H1 (cell line): ENCODE measurements around the gene LRRC40. TPM values are rescaled to one million over a fixed set of nuclear protein-coding genes. Genes with fewer than 3 reads are reported as not detected.

ENCODE experiments used
- CTCF ChIA-PET: fragments of 300-600 bp; sonication (Branson Sonifier 250); formaldehyde crosslinking; loops from one replicate; lab custom pipeline; 2021; ENCODE audit not compliant: partially characterized antibody; lab: Charles Lee
- POLR2A ChIA-PET: fragments of 300-600 bp; sonication (Branson Sonifier 250); formaldehyde crosslinking; loops from one replicate; lab custom pipeline; 2021; ENCODE audit warnings: inconsistent platforms; ENCODE audit not compliant: partially characterized antibody; lab: Charles Lee
- DNase-seq, 2 experiments: peaks; one replicate each; pipeline versions ENCODE4 v3.0.0 to v3.0.0-alpha.2; 2010 to 2022; ENCODE audit warnings: low spot score in 2 of 2, low read depth in 1 of 2, mixed read lengths in 1 of 2
- FAIRE-seq: peaks from 2 replicates; lab custom pipeline; 2011; peaks lifted over from hg19 to GRCh38; lab: Jason Lieb, UNC
- H2AFZ ChIP-seq: 2 replicates; pipeline ENCODE4 v1.8.1; 2012; ENCODE audit warnings: low read length, inconsistent platforms
- H2AK5ac ChIP-seq: 2 replicates; pipeline ENCODE4 v1.6.1; 2013; ENCODE audit warnings: low read depth, low read length
- H2BK120ac ChIP-seq: replicated peaks from 2 replicates; pipeline ENCODE3; 2013; ENCODE audit warnings: low read depth, low read length, inconsistent platforms
- H2BK12ac ChIP-seq: 2 replicates; pipeline ENCODE4 v1.6.1; 2013; ENCODE audit warnings: low read depth, low read length
- H2BK15ac ChIP-seq: 2 replicates; pipeline ENCODE4 v1.6.1; 2013; ENCODE audit warnings: low read length
- H2BK20ac ChIP-seq: 2 replicates; pipeline ENCODE4 v1.6.1; 2013; ENCODE audit warnings: low read length
- H2BK5ac ChIP-seq: 2 replicates; pipeline ENCODE4 v1.6.1; 2013; ENCODE audit warnings: low read depth, low read length
- H3K14ac ChIP-seq: 2 replicates; pipeline ENCODE4 v1.6.1; 2013; ENCODE audit warnings: inconsistent platforms; ENCODE audit not compliant: insufficient read length
- H3K18ac ChIP-seq: 2 replicates; pipeline ENCODE4 v1.6.1; 2013; ENCODE audit warnings: low read length; ENCODE audit errors: extremely low read depth
- H3K23ac ChIP-seq: 2 replicates; pipeline ENCODE4 v1.6.1; 2013; ENCODE audit warnings: inconsistent platforms; ENCODE audit not compliant: insufficient read length
- H3K23me2 ChIP-seq: 2 replicates; pipeline ENCODE4 v1.6.1; 2013; ENCODE audit warnings: low read depth, low read length
- H3K27ac ChIP-seq: 2 replicates; pipeline ENCODE4 v1.6.1; 2011; ENCODE audit warnings: low read depth, low read length, inconsistent platforms
- H3K27me3 ChIP-seq, 4 experiments: replicated peaks in 1 of 4; 1 replicate in 1 of 4; 2 replicates in 3 of 4; pipeline versions ENCODE4 v1.6.1 to v1.8.1; 2011 to 2013; ENCODE audit warnings: low read length in 3 of 4, mild to moderate bottlenecking in 3 of 4, inconsistent platforms in 2 of 4, mixed read lengths in 2 of 4, moderate library complexity in 1 of 4; ENCODE audit not compliant: control insufficient read depth in 3 of 4, insufficient read depth in 3 of 4; ENCODE audit errors: extremely low read depth in 1 of 4
- H3K36me3 ChIP-seq, 4 experiments: 2 replicates each; pipeline versions ENCODE4 v1.6.1 to v1.8.1; 2011 to 2013; ENCODE audit warnings: mild to moderate bottlenecking in 4 of 4, low read length in 3 of 4, moderate library complexity in 2 of 4, control low read depth in 1 of 4, inconsistent platforms in 1 of 4; ENCODE audit not compliant: insufficient read depth in 4 of 4, control insufficient read depth in 2 of 4
- H3K4ac ChIP-seq: replicated peaks from 2 replicates; pipeline ENCODE3; 2013; ENCODE audit warnings: low read length, low read depth, mixed read lengths, inconsistent platforms; ENCODE audit not compliant: insufficient read length
- H3K4me1 ChIP-seq, 4 experiments: replicated peaks in 1 of 4; 1 replicate in 1 of 4; 2 replicates in 3 of 4; pipeline versions ENCODE4 v1.6.1 to v1.8.1; 2011 to 2013; ENCODE audit warnings: low read length in 3 of 4, inconsistent platforms in 2 of 4, mixed read lengths in 1 of 4; ENCODE audit not compliant: insufficient read depth in 4 of 4, control insufficient read depth in 3 of 4
- H3K4me2 ChIP-seq, 2 experiments: 2 replicates each; pipeline versions ENCODE4 v1.6.1 to v1.8.1; 2011 to 2013; ENCODE audit warnings: low read depth in 2 of 2, low read length in 2 of 2, control low read depth in 1 of 2, inconsistent platforms in 1 of 2, mild to moderate bottlenecking in 1 of 2; ENCODE audit not compliant: insufficient read depth in 1 of 2
- H3K4me3 ChIP-seq, 4 experiments: fragments of 200-600, 300-600 bp in 1 of 4; sonication (generic), shearing (Covaris generic), sonication (Bioruptor Twin) in 1 of 4; 2 replicates each; pipeline versions ENCODE4 v1.5.1 to v1.8.1; 2011 to 2016; ENCODE audit warnings: low read length in 4 of 4, low read depth in 3 of 4, control low read depth in 2 of 4, inconsistent platforms in 2 of 4, mild to moderate bottlenecking in 2 of 4, mixed read lengths in 1 of 4, moderate library complexity in 1 of 4; ENCODE audit not compliant: insufficient read depth in 2 of 4; ENCODE audit errors: extremely low read depth in 1 of 4
- H3K56ac ChIP-seq: replicated peaks from 2 replicates; pipeline ENCODE3; 2013; ENCODE audit warnings: low read depth, mild to moderate bottlenecking, mixed read lengths, low read length, inconsistent platforms; ENCODE audit not compliant: insufficient read length
- H3K79me1 ChIP-seq: 2 replicates; pipeline ENCODE4 v1.6.1; 2013; ENCODE audit warnings: low read depth, low read length, control low read depth
- H3K79me2 ChIP-seq, 2 experiments: 2 replicates each; pipeline versions ENCODE4 v1.6.1 to v1.8.1; 2012 to 2013; ENCODE audit warnings: low read length in 2 of 2, mild to moderate bottlenecking in 2 of 2, inconsistent platforms in 1 of 2; ENCODE audit not compliant: insufficient read depth in 2 of 2, control insufficient read depth in 1 of 2
- H3K9ac ChIP-seq, 4 experiments: replicated peaks in 1 of 4; 1 replicate in 1 of 4; 2 replicates in 3 of 4; pipeline versions ENCODE4 v1.6.1 to v1.8.1; 2011 to 2013; ENCODE audit warnings: low read depth in 3 of 4, low read length in 3 of 4, control low read depth in 2 of 4, mild to moderate bottlenecking in 2 of 4, moderate library complexity in 2 of 4, inconsistent platforms in 1 of 4; ENCODE audit errors: extremely low read depth in 1 of 4
- H3K9me3 ChIP-seq, 2 experiments: 2 replicates each; pipeline versions ENCODE4 v1.6.1 to v1.8.1; 2012 to 2013; ENCODE audit warnings: mild to moderate bottlenecking in 2 of 2, moderate library complexity in 2 of 2, control low read depth in 1 of 2, inconsistent platforms in 1 of 2, low read depth in 1 of 2, low read length in 1 of 2, mixed read lengths in 1 of 2; ENCODE audit not compliant: insufficient read depth in 2 of 2
- H4K20me1 ChIP-seq, 2 experiments: replicated peaks in 1 of 2; 2 replicates each; pipeline versions ENCODE3 to v1.8.1; 2011 to 2013; ENCODE audit warnings: inconsistent platforms in 2 of 2, low read length in 2 of 2, mild to moderate bottlenecking in 1 of 2; ENCODE audit not compliant: insufficient read depth in 2 of 2, control insufficient read depth in 1 of 2
- H4K5ac ChIP-seq: 2 replicates; pipeline ENCODE4 v1.6.1; 2013; ENCODE audit warnings: low read length, low read depth, mixed read lengths, inconsistent platforms; ENCODE audit not compliant: insufficient read length
- H4K8ac ChIP-seq: 2 replicates; pipeline ENCODE4 v1.8.0; 2013; ENCODE audit warnings: mild to moderate bottlenecking, moderate library complexity, low read length, inconsistent platforms; ENCODE audit not compliant: insufficient read depth; ENCODE audit errors: extremely low read depth
- H4K91ac ChIP-seq: replicated peaks from 2 replicates; pipeline ENCODE3; 2013; ENCODE audit warnings: low read length, mixed read lengths, inconsistent platforms; ENCODE audit not compliant: insufficient read length
- CBX5 ChIP-seq: fragments of 300-800, 300-1000 bp; sonication (generic); IDR thresholded peaks from 2 replicates; pipeline ENCODE4 v1.7.1; 2016; ENCODE audit warnings: antibody characterized with exemption, low read length, low read depth
- KDM1A ChIP-seq: fragments of 200-600, 300-600 bp; sonication (generic); IDR thresholded peaks from 2 replicates; pipeline ENCODE4 v1.7.1; 2016; ENCODE audit warnings: mild to moderate bottlenecking, low read length, borderline replicate concordance
- KDM4A ChIP-seq: IDR thresholded peaks from one replicate; pipeline ENCODE4 v1.7.1; 2012; ENCODE audit warnings: low read depth, mild to moderate bottlenecking, moderate library complexity, low read length, inconsistent platforms; ENCODE audit not compliant: severe bottlenecking
- KDM5A ChIP-seq: fragments of 200-600 bp; IDR thresholded peaks from 2 replicates; pipeline ENCODE4 v1.7.1; 2012; ENCODE audit warnings: mild to moderate bottlenecking, low read length, inconsistent platforms, mixed read lengths
- SP4 ChIP-seq: IDR thresholded peaks from 2 replicates; pipeline ENCODE4 v1.6.1; 2012; ENCODE audit warnings: low read length, inconsistent platforms
- TAF7 ChIP-seq: optimal IDR thresholded peaks from 2 replicates; pipeline ENCODE3; 2011; ENCODE audit warnings: low read depth, mild to moderate bottlenecking, inconsistent platforms, low read length, moderate library complexity, borderline replicate concordance
- ZNF274 ChIP-seq: IDR thresholded peaks from 2 replicates; pipeline ENCODE4 v1.7.0; 2012; ENCODE audit warnings: low read length, borderline replicate concordance; ENCODE audit errors: extremely low read depth
- WGBS, 2 experiments: shearing (Covaris generic) in 1 of 2; methylation state at CpG; one replicate each; pipeline versions ENCODE4 v1.1.6 to v1.1.7; 2013 to 2015; ENCODE audit warnings: low lambda C conversion rate in 2 of 2, mixed read lengths in 2 of 2, inconsistent platforms in 1 of 2, low coverage in 1 of 2, missing lambda C conversion rate in 1 of 2; ENCODE audit not compliant: insufficient replicate concordance in 2 of 2, insufficient coverage in 1 of 2, insufficient read length in 1 of 2; ENCODE audit errors: extremely low coverage in 1 of 2, missing lambda C conversion rate in 1 of 2; 5-methylcytosine and 5-hydroxymethylcytosine counted together
- polyA plus RNA-seq, 7 experiments: library from polyadenylated mRNA; depleted of rRNA in 3 of 7; stranded (reverse) in 5 of 7; unstranded in 2 of 7; fragments of >200 nt in 5 of 7; fragments of 200-250 nt in 2 of 7; gene quantifications; 1 replicate in 5 of 7; 2 replicates in 1 of 7; 4 replicates in 1 of 7; pipeline versions ENCODE4 v1.2.1 to v1.2.3, GENCODE V29; 2011 to 2013; ENCODE audit warnings: missing spikeins in 2 of 7, mixed read lengths in 2 of 7
- total RNA-seq: library from RNA; stranded (reverse); fragmentation: NEBNext Ultra II Directional; extraction: Animal tissue kit (Norgen Biotek cat#: 25700); gene quantifications from 2 replicates; pipeline ENCODE4 v1.2.1, GENCODE V29; 2021

Gene LRRC40
- total and polyA plus RNA-seq, 2 of the 8 experiments (the other 6 are each of a cell fraction or from before 2014, with no cell fraction given), result 13.4 to 30.8 TPM

- POLR2A ChIA-PET, result no interaction called here
- no peak for FAIRE-seq
- Histone ChIP-seq H2AFZ (no peak overlapping the region), H4K20me1 (no peaks in the 10 kb centered on the region), H3K18ac (no peak overlapping the region), H4K5ac (no peak overlapping the region), H2AK5ac (no peak overlapping the region), H4K91ac (no peak overlapping the region), H3K27ac (no peak overlapping the region), H2BK120ac (no peak overlapping the region), H3K4ac (no peak overlapping the region), H3K23me2 (no peaks in the 10 kb centered on the region), H3K9me3 (no peaks in the 10 kb centered on the region), H3K9ac (no peak overlapping the region), H3K4me3 (no peak overlapping the region), H2BK12ac (no peak overlapping the region), H3K79me2 (no peaks in the 10 kb centered on the region), H3K79me1 (no peaks in the 10 kb centered on the region), H2BK15ac (no peak overlapping the region), H3K4me1 (no peaks in the 10 kb centered on the region; a peak in 1 of 7 replicates), H3K36me3 (peaks cover 0 to 9% (median 0%) of the 10 kb centered on the region in 4 experiments; a peak in 1 of 8 replicates), H3K14ac (no peak overlapping the region), H3K4me2 (no peak overlapping the region), H2BK5ac (no peak overlapping the region), H4K8ac (no peak overlapping the region), H2BK20ac (no peak overlapping the region), H3K27me3 (no peaks in the 10 kb centered on the region), H3K23ac (no peak overlapping the region), H3K56ac (no peak overlapping the region)
- no peak for DNase-seq
- no peak for TF ChIP-seq TAF7
- TF ChIP-seq KDM5A, result no peak
- TF ChIP-seq KDM1A, result no peak
- TF ChIP-seq KDM4A, result no peak
- no peak for TF ChIP-seq SP4
- TF ChIP-seq CBX5, result no peak
- no peak for TF ChIP-seq ZNF274
- CTCF ChIA-PET, result interaction anchor here (0.8 to 3.5 kb wide), 10 partner anchors 8 to 359 kb away, joined by 3 to 31 read pairs (median 4); no protein-coding TSS in a partner anchor
- WGBS, 2 experiments, result 86% methylated on average over 3 of the region's 3 CpGs; no CpG with 5 or more reads in 1 of the 2 experiments
These were observed 64.5 kb downstream of the LRRC40 start for GRCh38 chr1:70140894-70141293.
